Neural crest cell (in vitro differentiated cells): ENCODE data around the gene RIMS3. TPM values are rescaled to one million over a fixed set of nuclear protein-coding genes. Genes with fewer than 3 reads are reported as not detected.

Source experiments
- DNase-seq: peaks from one replicate; pipeline ENCODE4 v3.0.0; 2021; ENCODE audit warnings: low read depth, mixed read lengths, low spot score
- H3K27ac Mint-ChIP-seq: one replicate; pipeline ENCODE4 v1.8.0; 2021; ENCODE audit warnings: mild to moderate bottlenecking, mixed read lengths; ENCODE audit not compliant: unreplicated experiment
- H3K27me3 Mint-ChIP-seq: 2 replicates; pipeline ENCODE4 v1.8.0; 2021; ENCODE audit warnings: low read depth, mild to moderate bottlenecking, mixed read lengths
- H3K36me3 Mint-ChIP-seq: 2 replicates; pipeline ENCODE4 v1.8.0; 2021; ENCODE audit warnings: low read depth, mild to moderate bottlenecking, mixed read lengths
- H3K4me1 Mint-ChIP-seq: 2 replicates; pipeline ENCODE4 v1.8.0; 2021; ENCODE audit warnings: mixed read lengths
- H3K4me3 Mint-ChIP-seq: one replicate; pipeline ENCODE4 v1.8.0; 2021; ENCODE audit warnings: mild to moderate bottlenecking, mixed read lengths
- H3K9me3 Mint-ChIP-seq: 2 replicates; pipeline ENCODE4 v1.8.0; 2021; ENCODE audit warnings: mixed read lengths
- CTCF ChIP-seq: fragments of 200-600 bp; sonication (generic); conservative IDR thresholded peaks from 2 replicates; pipeline ENCODE4 v1.5.0; 2021; ENCODE audit warnings: antibody characterized with exemption, mild to moderate bottlenecking
- total RNA-seq: library from RNA; stranded (reverse); gene quantifications from 2 replicates; pipeline ENCODE4 v1.2.1, GENCODE V29; 2021

Gene RIMS3
- total RNA-seq, 1 donor from 2014 or later: 22.4 TPM

GRCh38 chr1:40621821-40622450 is 43.5 kb downstream of the RIMS3 start:
- Mint-ChIP-seq H3K27me3 (no peaks in the 10 kb centered on the region), H3K27ac (peak overlapping the region; percentile 84), H3K4me3 (no peak overlapping the region), H3K4me1 (no peaks in the 10 kb centered on the region), H3K36me3 (no peaks in the 10 kb centered on the region), H3K9me3 (peaks cover under 1% of the 10 kb centered on the region)
- no peak for DNase-seq
- TF ChIP-seq CTCF: no peak

- Mint-ChIP-seq H3K4me1 (no peaks in the 10 kb centered on the region), H3K36me3 (no peaks in the 10 kb centered on the region), H3K4me3 (no peak overlapping the region), H3K27me3 (no peaks in the 10 kb centered on the region), H3K9me3 (peaks cover 3% of the 10 kb centered on the region), H3K27ac (no peak overlapping the region)
- DNase-seq: no peak
- TF ChIP-seq CTCF: no peak
Observed at GRCh38 chr1:40620586-40621210, 44.8 kb downstream of the RIMS3 start.

- Mint-ChIP-seq H3K4me1 (no peaks in the 10 kb centered on the region), H3K27ac (no peak overlapping the region), H3K9me3 (peaks cover 3% of the 10 kb centered on the region), H3K36me3 (no peaks in the 10 kb centered on the region), H3K4me3 (no peak overlapping the region), H3K27me3 (no peaks in the 10 kb centered on the region)
- no peak for DNase-seq
- no peak for TF ChIP-seq CTCF
Observed at GRCh38 chr1:40620150-40620549, 45.3 kb downstream of the RIMS3 start.

GRCh38 chr1:40618108-40618507 is 47.4 kb downstream of the RIMS3 start:
- H3K4me3 Mint-ChIP-seq: no peak overlapping the region
- no peaks in the 10 kb centered on the region for H3K27me3 Mint-ChIP-seq
- peaks cover 3% of the 10 kb centered on the region for H3K9me3 Mint-ChIP-seq
- no peak overlapping the region for H3K27ac Mint-ChIP-seq
- no peaks in the 10 kb centered on the region for H3K4me1 Mint-ChIP-seq
- no peaks in the 10 kb centered on the region for H3K36me3 Mint-ChIP-seq
- TF ChIP-seq CTCF: no peak
- no peak for DNase-seq

GRCh38 chr1:40612345-40612831 is 53.1 kb downstream of the RIMS3 start:
- Mint-ChIP-seq H3K27ac (no peak overlapping the region), H3K4me3 (no peak overlapping the region), H3K27me3 (no peaks in the 10 kb centered on the region), H3K4me1 (no peaks in the 10 kb centered on the region), H3K36me3 (no peaks in the 10 kb centered on the region), H3K9me3 (peaks cover 3% of the 10 kb centered on the region)
- TF ChIP-seq CTCF: peak; percentile 87
- peak; percentile 74 for DNase-seq
